ENCODE results near the gene GOLGA8J. TPM values are rescaled to one million over a fixed set of nuclear protein-coding genes. Genes with fewer than 3 reads are reported as not detected.
"Not testable (repeated sequence)": the region's sequence is repeated elsewhere in the genome, so short reads cannot be mapped to it uniquely, and the experiment has no call there.

GOLGA8J gene, protein sequence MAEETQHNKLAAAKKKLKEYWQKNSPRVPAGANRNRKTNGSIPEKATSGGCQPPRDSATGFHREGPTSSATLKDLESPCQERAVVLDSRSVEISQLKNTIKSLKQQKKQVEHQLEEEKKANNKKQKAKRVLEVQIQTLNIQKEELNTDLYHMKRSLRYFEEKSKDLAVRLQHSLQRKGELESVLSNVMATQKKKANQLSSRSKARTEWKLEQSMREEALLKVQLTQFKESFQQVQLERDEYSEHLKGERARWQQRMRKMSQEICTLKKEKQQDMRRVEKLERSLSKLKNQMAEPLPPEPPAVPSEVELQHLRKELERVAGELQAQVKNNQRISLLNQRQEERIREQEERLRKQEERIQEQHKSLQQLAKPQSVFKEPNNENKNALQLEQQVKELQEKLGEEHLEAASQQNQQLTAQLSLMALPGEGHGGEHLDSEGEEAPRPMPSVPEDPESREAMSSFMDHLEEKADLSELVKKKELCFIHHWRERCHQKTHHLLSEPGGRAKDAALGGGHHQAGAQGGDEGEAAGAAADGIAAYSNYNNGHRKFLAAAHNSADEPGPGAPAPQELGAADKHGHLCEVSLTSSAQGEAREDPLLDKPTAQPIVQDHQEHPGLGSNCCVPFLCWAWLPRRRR
- 1 to 10 TPM in 1 of 3 donors, under 1 TPM in 2; 0.35 to 1.0 (median 0.56) TPM for polyA plus RNA-seq (ENCODE audit: insufficient read length in 3 of 3)

DNA sequence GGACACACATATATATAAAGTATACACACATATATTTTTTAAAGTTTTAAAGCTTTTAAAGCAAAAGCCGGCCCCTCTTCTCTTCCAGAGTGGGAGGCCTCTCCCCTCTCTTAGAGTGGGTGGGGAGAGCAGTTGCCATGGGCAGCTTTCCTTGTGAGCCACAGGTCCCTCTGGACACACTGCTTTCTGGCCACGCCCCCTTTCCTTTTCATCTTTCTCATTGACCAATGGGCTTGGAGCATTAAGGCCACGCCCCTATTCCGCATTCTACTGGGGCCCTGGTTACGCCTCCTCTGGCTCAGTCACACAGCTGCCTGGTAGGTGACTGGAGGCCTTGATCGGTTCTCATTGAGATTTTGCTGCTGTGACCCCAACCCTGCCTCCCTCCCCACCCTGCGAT is at the start of gene GOLGA8J:
TSS of gene GOLGA8J (plus strand) at position 301 of the 400 bp plus-strand sequence. CDS start at position 399, 98 bp downstream.
- not testable (repeated sequence) for DNase-seq (ENCODE audit: low read depth in 3 of 3, low spot score in 2 of 3)

DNA sequence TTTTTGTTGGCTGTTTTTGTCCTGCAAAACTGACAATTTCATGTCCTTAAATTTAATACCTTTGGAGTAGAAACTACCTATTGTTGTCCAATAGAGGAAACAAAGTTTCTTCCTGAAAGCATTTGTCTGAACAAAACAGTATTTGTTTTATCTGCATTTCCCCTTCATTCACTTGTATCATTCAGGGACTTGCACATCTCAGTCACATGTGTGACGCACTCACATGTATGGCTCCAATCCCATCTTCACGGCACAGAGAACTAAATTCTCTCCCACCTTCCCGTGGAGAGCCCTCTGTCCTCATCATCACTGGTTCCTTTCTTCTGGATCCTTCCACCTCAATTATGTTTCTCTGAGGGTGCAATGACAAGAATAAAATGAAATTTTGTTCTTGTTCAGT is 49.5 kb upstream of the GOLGA8J start:
- DNase-seq (ENCODE audit: low read depth in 3 of 3, low spot score in 2 of 3) = no peak

DNA sequence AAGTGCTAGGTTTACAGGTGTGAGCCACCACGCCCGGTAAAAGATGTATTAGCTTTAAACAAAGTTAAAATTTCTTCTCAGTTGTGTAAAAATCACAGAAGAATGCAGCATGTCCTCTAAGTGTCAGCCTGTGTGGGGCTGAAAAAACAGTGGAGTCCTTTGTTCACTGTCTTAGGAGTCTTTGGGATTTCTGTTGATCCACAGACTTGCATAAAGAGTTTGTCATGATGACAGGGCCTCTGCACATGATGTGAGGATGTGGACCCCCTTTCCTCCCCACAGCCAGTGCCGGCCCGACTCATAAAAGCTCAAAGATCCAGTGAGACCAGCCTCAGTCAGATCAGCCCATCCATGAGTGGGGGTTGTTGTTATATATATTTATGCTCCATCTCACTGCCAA is 49.0 kb upstream of the GOLGA8J start:
- no peak for DNase-seq (ENCODE audit: low read depth in 3 of 3, low spot score in 2 of 3)

DNA sequence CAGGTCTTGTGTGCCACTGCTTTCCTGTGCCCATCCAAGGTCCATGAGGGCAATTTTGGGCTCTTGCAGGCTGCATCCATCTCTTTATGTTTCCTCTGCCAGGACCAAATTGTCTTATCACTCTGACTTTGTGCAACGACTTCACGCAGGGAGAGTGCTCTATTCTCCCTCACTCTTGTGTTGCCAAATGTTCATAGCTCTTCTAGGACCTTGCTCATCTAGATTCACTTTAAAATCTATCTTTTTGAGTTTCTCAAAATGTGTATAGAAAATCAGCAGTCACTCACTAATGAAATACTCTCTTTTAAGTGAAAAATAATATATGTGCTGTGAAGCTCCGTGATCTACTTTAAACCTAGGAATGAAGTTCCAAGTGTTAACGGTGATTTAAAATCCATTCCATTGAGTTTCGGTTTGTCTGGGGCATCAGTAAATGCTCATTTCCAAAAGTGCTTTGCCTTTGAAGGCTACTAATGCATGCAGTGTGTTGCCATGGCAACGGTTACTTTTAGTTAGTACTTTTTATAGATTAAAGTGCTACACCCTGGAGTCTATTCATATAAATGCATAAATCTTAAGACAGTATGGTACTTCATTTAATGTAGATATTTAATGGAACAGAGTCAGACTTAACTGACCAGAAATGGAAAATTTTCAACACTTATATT is 46.6 kb upstream of the GOLGA8J start:
- no peak for DNase-seq (ENCODE audit: low read depth in 3 of 3, low spot score in 2 of 3)

DNA sequence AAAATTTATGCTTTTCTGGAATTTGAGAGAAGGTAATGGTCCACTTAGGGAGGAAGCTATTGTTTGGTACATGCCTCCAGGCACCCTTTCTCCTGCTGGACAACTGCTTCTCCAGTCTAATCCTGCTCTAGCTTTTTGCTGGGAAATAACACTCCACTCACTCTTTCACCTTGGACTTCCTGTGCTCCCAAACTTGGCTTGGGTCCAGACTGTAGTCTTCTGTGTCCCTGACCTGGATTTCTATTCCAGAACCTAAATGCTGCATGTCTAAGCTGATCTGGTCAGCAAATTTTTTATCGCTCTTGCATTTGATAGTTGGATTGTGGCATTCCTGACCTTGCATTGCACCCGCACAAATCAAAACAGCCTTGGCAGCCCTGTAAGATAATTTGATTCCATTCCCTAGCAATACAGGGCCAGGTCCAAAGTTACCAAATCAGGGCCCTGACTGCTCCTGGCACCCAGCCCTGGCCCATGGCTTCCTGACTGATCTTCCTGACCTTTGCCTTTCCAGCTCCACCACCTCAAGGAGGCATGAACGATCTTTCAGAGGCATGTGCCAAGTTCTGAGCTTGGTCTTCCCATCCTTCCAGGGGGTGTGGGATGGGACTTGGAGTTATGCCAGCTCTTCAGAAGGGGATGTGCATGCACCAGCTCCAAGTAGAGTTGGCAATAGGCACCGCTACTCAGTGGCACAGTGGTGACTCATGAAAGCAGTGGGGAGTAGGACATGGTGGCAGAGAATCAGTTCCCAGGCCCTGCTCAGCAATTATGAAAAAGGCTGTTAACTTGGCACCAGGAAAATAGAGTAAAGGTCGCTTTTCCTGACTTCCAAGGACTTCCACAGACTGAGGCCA is 43.9 kb upstream of the GOLGA8J start:
- DNase-seq (ENCODE audit: low read depth in 3 of 3, low spot score in 2 of 3) = no peak

DNA sequence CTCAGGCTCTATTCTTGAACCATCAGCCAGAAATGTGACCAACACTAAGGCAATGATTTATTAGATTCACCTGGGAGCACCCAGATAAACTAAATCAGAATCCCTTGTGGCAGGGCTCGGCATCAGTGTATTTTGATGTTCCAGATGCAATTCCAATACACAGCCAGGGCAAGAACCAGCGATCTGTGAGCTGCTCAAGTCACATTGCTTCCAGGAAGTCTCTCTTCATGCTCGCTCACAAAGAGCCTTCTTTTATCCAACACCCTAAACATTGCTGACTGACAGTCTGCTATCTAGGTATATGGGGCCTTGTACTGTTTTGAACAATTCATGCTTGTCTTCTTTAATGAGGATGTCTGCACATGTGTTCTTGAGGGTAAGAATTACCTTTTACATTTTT is 40.9 kb upstream of the GOLGA8J start:
- no peak for DNase-seq (ENCODE audit: low read depth in 3 of 3, low spot score in 2 of 3)

DNA sequence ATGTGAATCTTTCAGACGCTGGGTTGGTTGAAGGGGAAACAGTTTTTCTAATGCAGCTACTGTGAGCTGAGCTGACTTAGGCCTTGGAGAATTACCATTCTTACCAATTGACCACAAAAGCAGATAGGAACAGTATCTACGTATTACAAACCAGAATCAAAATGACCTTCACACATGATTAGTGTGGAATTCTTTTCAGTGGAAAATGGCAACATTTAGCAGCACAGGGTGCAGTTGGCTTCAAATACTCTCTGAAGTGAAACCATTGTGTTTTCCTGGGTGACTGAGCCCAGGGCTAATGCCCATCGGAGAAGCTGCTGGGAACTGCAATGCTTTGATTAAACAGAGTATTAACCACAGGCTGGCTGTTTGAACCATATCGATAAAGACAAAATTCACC is 40.2 kb upstream of the GOLGA8J start:
- no peak for DNase-seq (ENCODE audit: low read depth in 3 of 3, low spot score in 2 of 3)

DNA sequence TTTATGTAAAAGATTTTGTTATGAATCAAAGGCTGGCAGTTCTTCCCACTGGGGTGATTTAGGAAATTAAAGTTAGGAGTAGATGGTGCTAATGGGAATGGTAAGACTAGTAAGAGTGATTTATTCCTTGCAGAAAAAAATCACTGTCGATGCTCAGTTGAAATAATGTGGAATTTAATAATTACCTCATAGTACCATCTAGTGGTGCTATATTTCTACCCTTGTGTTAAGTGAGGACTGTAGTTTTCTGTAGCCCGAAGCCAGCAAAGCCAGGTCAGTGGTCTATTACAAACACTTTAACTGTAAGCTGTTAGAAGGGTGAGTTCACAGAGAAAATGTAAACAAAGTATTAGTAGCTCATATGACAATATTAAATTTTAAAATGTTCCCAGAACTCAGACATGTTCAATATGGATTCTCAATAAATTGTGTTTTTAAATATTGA is 39.5 kb upstream of the GOLGA8J start:
- DNase-seq (ENCODE audit: low read depth in 3 of 3, low spot score in 2 of 3) = no peak

DNA sequence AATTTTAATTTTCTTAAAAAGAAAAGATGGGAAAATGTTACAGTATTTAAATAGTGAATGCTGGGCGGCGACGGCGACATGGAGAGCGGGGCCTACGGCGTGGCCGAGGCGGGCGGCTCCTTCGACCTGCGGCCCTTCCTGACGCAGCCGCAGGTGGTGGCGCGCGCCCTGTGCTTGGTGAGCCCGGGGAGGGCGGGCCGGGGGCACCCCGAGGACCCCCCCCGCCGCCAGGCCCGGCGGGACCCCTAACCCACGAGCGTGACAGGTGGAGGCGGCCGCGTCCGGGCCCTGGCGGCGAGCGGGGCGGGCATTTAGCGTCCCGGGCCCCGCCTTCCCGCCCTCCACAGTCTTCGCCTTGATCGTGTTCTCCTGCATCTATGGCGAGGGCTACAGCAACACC is 38.4 kb upstream of the GOLGA8J start:
- DNase-seq (ENCODE audit: low read depth in 3 of 3, low spot score in 2 of 3) = no peak

DNA sequence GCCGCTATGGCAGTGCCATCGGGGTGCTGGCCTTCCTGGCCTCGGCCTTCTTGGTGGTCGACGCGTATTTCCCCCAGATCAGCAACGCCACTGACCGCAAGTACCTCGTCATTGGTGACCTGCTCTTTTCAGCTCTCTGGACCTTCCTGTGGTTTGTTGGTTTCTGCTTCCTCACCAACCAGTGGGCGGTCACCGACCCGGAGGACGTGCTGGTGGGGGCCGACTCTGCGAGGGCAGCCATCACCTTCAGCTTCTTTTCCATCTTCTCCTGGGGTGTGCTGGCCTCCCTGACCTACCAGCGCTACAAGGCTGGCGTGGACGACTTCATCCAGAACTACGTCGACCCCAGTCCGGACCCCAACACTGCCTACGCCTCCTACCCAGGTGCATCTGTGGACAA is 37.9 kb upstream of the GOLGA8J start:
- not testable (repeated sequence) for DNase-seq (ENCODE audit: low read depth in 3 of 3, low spot score in 2 of 3)

DNA sequence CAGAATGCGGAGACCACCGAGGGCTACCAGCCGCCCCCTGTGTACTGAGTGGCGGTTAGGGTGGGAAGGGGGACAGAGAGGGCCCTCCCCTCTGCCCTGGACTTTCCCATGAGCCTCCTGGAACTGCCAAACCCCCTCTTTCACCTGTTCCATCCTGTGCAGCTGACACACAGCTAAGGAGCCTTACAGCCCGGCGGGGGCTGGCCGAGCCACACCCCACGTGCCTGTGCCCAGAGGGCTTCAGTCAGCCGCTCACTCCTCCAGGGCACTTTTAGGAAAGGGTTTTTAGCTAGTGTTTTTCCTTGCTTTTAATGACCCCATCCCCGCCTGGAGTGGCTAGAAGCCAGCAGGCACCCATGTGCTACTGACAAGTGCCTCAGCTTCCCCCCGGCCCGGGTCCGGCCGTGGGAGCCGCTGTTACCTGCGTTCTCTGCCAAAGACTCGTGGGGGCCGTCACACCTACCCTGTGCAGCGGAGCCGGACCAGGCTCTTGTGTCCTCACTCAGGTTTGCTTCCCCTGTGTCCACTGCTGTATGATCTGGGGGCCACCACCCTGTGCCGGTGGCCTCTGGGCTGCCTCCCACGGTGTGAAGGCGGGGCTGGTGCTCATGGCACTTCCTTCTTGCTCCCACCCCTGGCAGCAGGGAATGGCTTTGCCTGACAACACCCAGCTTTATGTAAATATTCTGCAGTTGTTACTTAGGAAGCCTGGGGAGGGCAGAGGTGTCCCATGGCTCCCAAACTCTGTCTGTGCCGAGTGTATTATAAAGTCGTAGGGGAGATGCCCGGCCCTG is 37.3 kb upstream of the GOLGA8J start:
- not testable (repeated sequence) for DNase-seq (ENCODE audit: low read depth in 3 of 3, low spot score in 2 of 3)

DNA sequence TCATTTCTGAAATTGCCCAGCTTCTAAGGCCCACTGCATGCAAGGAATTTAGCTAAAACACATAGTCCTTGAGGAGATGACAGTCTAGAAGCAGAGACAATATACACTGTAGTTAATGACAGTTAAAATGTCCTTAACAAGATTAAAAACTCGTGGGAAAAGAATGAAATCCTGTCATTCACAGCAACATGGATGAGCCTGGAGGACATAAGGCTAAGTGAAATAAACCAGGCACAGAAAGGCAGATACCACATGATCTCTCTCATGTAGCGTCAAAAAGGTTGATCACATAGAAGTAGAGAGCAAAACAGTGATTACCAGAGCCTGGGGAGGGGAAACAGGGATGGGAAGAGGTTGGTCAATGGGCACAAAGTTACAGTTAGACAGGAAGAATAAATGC is 36.3 kb upstream of the GOLGA8J start:
- DNase-seq (ENCODE audit: low read depth in 3 of 3, low spot score in 2 of 3) = no peak

DNA sequence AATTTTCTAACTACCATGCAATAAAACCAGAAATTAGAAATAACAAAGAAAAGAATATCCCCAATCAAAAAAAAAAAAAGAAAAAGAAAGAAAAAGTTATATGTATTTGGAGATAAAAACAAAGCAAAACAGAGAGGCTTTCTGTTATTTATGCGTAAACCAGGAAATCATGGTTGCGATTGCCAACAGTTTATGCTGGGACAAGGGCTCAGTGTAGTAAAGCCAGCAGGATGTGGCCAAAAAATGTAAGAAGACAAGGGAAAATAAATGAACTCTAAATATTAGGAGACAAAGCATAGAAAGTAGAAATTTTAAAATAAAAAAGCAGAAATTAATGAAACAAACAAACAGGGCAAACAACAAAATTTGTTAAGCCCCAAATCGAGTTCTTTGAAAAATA is 27.2 kb upstream of the GOLGA8J start:
- DNase-seq (ENCODE audit: low read depth in 3 of 3, low spot score in 2 of 3) = no peak

DNA sequence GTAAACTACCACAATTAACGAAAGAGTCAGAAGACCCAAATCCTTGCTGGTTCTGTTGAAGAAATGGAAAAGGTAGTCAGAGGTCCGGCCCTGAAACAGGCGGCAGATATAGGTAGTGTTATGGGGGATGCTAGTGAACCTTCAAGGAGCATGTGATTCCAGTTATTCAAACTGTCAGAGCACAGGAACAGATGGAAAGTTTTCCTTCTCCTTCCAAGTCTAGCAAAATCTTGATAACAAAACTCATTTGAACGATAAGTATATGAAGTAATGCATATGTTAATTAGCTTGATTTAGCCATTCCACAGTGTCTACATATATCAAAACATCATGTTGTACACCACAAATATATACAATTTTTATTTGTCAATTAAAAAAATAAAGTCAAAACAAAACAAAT is 26.6 kb upstream of the GOLGA8J start:
- DNase-seq (ENCODE audit: low read depth in 3 of 3, low spot score in 2 of 3) = no peak

DNA sequence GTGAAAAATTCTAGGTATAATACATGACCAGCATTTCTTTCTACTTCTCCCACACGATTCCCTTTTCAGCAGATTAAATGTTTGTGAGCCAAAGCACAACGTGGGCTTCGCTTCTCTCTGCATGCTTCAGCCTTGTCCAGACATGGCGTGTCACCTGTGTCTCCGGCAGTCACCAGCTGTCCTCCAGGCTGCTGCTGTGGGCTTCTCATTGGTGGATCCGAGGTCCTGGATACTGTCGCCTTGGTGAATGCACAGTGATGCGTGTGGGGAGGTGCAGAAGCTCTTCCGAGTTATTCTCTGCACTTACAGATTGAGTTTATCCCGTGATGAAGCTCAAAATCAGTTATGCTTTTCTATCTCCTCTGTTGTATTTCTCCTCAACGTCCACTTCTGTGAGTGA is 23.0 kb upstream of the GOLGA8J start:
- DNase-seq (ENCODE audit: low read depth in 3 of 3, low spot score in 2 of 3) = no peak

DNA sequence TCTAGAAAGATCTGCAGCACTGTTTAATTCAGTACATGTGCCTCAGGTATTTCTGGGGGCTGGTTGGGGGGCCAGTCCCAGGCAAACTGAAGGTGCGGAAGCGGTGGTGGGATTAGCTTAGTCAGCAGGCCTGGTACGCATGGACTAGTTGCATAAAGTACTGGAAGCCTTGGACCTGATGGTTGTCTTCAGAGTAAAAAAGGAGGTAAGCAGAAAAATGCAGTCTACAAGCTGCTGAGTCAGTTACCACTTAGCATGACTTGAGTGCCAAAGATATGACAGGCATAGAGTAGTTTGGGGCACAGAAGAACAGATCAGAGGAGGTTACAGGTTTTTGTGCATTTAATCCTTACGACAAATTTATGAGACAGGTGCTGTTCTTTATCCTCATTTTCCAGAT is 19.9 kb upstream of the GOLGA8J start:
- DNase-seq (ENCODE audit: low read depth in 3 of 3, low spot score in 2 of 3) = no peak

DNA sequence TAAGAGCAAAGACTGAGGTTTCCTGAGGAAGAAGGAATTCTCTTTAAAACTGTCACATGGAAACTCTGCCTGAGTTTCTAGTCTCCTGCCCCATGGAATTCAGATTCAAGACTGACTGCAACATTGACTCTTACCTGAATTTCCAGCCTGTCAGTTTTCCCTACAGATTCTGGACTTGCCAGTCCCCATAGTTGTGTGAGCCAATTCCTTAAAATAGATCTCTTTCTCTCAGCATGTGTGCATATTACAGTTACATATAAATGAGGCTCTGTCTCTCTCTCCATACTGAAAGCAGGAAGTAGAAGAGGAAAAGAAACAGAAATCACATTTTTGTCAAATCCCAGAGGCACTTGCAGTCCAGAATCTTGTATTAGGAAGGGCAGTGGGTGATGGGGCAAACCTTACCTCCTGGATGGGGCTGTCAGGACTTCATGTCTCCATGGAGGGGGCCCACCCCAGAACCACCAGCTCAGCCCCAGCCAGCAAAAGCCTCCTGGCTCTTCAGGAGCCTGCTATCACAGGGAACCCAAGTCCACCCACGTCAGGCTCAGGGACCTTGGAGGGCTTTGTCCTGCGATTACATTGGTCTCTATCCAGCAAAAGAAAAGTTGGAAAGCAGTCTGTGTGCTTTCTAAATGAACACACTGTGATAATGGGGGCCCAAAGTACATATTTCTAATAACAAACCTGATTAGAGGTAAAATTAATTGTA is 18.8 kb upstream of the GOLGA8J start:
- no peak for DNase-seq (ENCODE audit: low read depth in 3 of 3, low spot score in 2 of 3)

DNA sequence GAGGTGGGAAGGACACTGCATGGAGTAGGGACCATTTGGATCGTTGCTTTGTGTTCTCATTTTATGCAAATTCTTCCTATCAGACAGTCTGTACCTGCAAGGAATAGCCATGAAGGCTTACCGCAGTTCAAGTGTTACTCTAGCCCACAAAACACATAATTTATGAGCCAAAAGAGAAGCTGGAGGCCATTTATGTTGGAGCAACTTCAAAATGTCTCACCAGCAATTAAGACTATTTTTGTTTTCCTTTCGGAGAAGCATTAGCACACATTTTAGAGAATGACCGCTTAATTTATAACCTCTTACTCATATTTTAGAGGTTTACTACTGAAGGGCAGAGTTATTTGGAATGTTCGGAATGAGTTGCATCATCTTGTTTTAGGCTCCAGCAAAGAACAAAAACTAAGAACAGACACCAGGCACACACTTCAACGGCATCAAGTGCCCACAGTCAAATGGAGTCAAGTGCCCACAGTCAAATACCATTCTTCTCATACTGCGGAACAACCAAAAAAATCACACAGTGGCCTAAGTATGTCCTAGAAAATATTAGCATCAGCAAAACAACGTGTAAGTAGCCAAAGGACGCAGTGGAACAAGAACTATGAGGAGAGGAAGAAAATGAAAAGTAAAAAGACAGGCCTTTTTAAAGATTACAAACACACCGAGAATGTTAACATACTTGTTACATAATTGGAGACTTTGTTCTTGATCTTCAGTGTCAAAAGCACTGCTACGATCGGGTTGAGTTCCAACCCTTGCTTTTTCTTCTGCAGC is 17.5 kb upstream of the GOLGA8J start:
- DNase-seq (ENCODE audit: low read depth in 3 of 3, low spot score in 2 of 3) = no peak
